ENCODE results near the gene ADGRL1. TPM values are rescaled to one million over a fixed set of nuclear protein-coding genes. Genes with fewer than 3 reads are reported as not detected.
A peak's percentile ranks its signal among the peaks of the same experiment; 100 is the strongest.

The ADGRL1 gene
- total and polyA plus RNA-seq, 2 donors, result 3.6 to 8.4 TPM

GRCh38 chr19:14174883-14175282, 31.1 kb downstream of the ADGRL1 start:
- 97% methylated on average over 9 of the region's 9 CpGs for WGBS

DNA sequence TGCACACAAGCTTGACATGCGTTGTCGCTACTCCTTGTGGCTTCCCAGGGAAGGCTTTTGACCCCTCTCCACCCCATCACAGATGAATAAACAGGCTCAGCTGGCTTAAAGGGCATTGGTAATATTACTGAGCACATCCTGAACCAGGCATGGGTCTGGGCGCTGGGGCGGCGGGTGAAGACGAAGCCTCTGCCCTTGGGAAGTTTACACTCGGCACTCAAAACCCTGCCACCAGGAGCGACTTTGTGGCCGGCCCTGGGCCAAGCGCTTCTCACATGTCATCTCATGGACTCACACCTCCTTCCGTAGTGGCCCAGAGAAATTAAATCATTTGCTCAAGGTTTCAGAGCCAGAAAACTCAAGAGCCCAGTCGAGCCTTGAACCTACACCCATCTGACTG, 37.0 kb downstream of the ADGRL1 start:
- Histone ChIP-seq H3K36me3 (ENCODE audit: control insufficient read depth in 2 of 2, insufficient read depth in 2 of 2, low read length in 1 of 2) (peaks cover 34 to 40% of the 10 kb centered on the region in 2 donors), H3K27ac (ENCODE audit: low read depth in 1 of 2, low read length in 1 of 2) (no peak overlapping the region), H3K9me3 (ENCODE audit: control insufficient read depth in 2 of 2, insufficient read depth in 1 of 2, low read length in 1 of 2) (no peaks in the 10 kb centered on the region), H3K27me3 (ENCODE audit: control insufficient read depth in 2 of 2, insufficient read depth in 1 of 2, low read length in 1 of 2) (no peaks in the 10 kb centered on the region), H3K4me1 (ENCODE audit: control insufficient read depth in 2 of 2, insufficient read depth in 2 of 2, low read length in 2 of 2) (peaks cover 7 to 30% of the 10 kb centered on the region in 2 donors), H3K4me3 (ENCODE audit: low read length in 2 of 2) (no peak overlapping the region)
- WGBS, result 99% methylated on average over 12 of the region's 12 CpGs
- no peak for DNase-seq (ENCODE audit: low read depth in 6 of 9, low spot score in 9 of 9)

More at GRCh38 chr19:14174883-14175282, 31.1 kb downstream of the ADGRL1 start:
- no peak for DNase-seq (ENCODE audit: low read depth in 6 of 9, low spot score in 9 of 9)
- Histone ChIP-seq H3K27me3 (ENCODE audit: control insufficient read depth in 2 of 2, insufficient read depth in 1 of 2, low read length in 1 of 2) (no peaks in the 10 kb centered on the region), H3K9me3 (ENCODE audit: control insufficient read depth in 2 of 2, insufficient read depth in 1 of 2, low read length in 1 of 2) (no peaks in the 10 kb centered on the region), H3K36me3 (ENCODE audit: control insufficient read depth in 2 of 2, insufficient read depth in 2 of 2, low read length in 1 of 2) (peaks cover 43 to 44% of the 10 kb centered on the region in 2 donors), H3K4me3 (ENCODE audit: low read length in 2 of 2) (no peak overlapping the region), H3K27ac (ENCODE audit: low read depth in 1 of 2, low read length in 1 of 2) (no peak overlapping the region), H3K4me1 (ENCODE audit: control insufficient read depth in 2 of 2, insufficient read depth in 2 of 2, low read length in 2 of 2) (no peaks in the 10 kb centered on the region)

- H3K4me1 ChIP-seq (ENCODE audit: control insufficient read depth in 2 of 2, insufficient read depth in 2 of 2, low read length in 2 of 2), result peaks cover 7 to 30% of the 10 kb centered on the region in 2 donors
- H3K27me3 ChIP-seq (ENCODE audit: control insufficient read depth in 2 of 2, insufficient read depth in 1 of 2, low read length in 1 of 2), result no peaks in the 10 kb centered on the region
- H3K36me3 ChIP-seq (ENCODE audit: control insufficient read depth in 2 of 2, insufficient read depth in 2 of 2, low read length in 1 of 2), result peaks cover 31 to 37% of the 10 kb centered on the region in 2 donors
- no peak for DNase-seq (ENCODE audit: low read depth in 6 of 9, low spot score in 9 of 9)
- 92% methylated on average over 19 of the region's 19 CpGs for WGBS
- no peak overlapping the region for H3K27ac ChIP-seq (ENCODE audit: low read depth in 1 of 2, low read length in 1 of 2)
- no peaks in the 10 kb centered on the region for H3K9me3 ChIP-seq (ENCODE audit: control insufficient read depth in 2 of 2, insufficient read depth in 1 of 2, low read length in 1 of 2)
- no peak overlapping the region for H3K4me3 ChIP-seq (ENCODE audit: low read length in 2 of 2)
Measured at GRCh38 chr19:14168259-14168972, 37.6 kb downstream of the ADGRL1 start.

DNA sequence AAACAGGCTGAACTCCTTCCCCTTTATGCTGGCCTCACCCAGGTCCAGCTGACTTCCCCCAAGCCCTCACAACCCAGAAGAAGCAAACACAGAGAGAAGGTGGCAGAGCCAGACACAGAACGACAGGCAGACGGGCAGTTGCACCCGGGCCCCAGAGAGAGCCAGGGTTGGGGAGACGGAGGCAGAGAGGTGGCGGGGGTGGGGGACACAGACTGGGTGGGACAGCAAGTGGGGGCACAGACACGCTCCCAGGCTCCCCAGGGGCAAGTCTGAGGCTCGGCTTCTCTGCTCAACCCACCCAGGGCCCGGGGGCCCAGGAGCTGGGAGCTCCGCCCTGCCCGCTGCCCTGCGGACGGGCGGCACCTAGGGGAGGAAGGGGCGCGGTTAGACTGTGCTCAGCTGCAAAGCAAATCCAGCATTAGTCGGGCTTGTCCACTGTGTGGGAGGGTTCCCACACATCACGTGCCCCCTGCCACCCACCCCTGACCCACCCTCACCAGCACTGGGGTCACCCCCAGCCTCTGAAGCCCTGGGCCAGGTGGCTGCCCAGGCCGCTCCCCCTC, 38.3 kb downstream of the ADGRL1 start:
- H3K9me3 ChIP-seq (ENCODE audit: control insufficient read depth in 2 of 2, insufficient read depth in 1 of 2, low read length in 1 of 2), result no peaks in the 10 kb centered on the region
- no peak overlapping the region for H3K27ac ChIP-seq (ENCODE audit: low read depth in 1 of 2, low read length in 1 of 2)
- DNase-seq (ENCODE audit: low read depth in 6 of 9, low spot score in 9 of 9), result peak in 1 of 9 donors; percentile 44
- H3K4me3 ChIP-seq (ENCODE audit: low read length in 2 of 2), result no peak overlapping the region
- 19% methylated on average over 18 of the region's 18 CpGs for WGBS
- H3K4me1 ChIP-seq (ENCODE audit: control insufficient read depth in 2 of 2, insufficient read depth in 2 of 2, low read length in 2 of 2), result peaks cover 7 to 30% of the 10 kb centered on the region in 2 donors
- peaks cover 32 to 35% of the 10 kb centered on the region in 2 donors for H3K36me3 ChIP-seq (ENCODE audit: control insufficient read depth in 2 of 2, insufficient read depth in 2 of 2, low read length in 1 of 2)
- H3K27me3 ChIP-seq (ENCODE audit: control insufficient read depth in 2 of 2, insufficient read depth in 1 of 2, low read length in 1 of 2), result no peaks in the 10 kb centered on the region

GRCh38 chr19:14166999-14167575, 38.9 kb downstream of the ADGRL1 start:
- H3K36me3 ChIP-seq (ENCODE audit: control insufficient read depth in 2 of 2, insufficient read depth in 2 of 2, low read length in 1 of 2), result peaks cover 33 to 38% of the 10 kb centered on the region in 2 donors
- peak in 1 of 9 donors; percentile 24 for DNase-seq (ENCODE audit: low read depth in 6 of 9, low spot score in 9 of 9)
- H3K27ac ChIP-seq (ENCODE audit: low read depth in 1 of 2, low read length in 1 of 2), result peak overlapping the region in 1 of 2 donors; percentile 55
- no peaks in the 10 kb centered on the region for H3K9me3 ChIP-seq (ENCODE audit: control insufficient read depth in 2 of 2, insufficient read depth in 1 of 2, low read length in 1 of 2)
- 23% methylated on average over 12 of the region's 12 CpGs for WGBS
- peaks cover 7 to 30% of the 10 kb centered on the region in 2 donors for H3K4me1 ChIP-seq (ENCODE audit: control insufficient read depth in 2 of 2, insufficient read depth in 2 of 2, low read length in 2 of 2)
- no peaks in the 10 kb centered on the region for H3K27me3 ChIP-seq (ENCODE audit: control insufficient read depth in 2 of 2, insufficient read depth in 1 of 2, low read length in 1 of 2)
- no peak overlapping the region for H3K4me3 ChIP-seq (ENCODE audit: low read length in 2 of 2)

DNA sequence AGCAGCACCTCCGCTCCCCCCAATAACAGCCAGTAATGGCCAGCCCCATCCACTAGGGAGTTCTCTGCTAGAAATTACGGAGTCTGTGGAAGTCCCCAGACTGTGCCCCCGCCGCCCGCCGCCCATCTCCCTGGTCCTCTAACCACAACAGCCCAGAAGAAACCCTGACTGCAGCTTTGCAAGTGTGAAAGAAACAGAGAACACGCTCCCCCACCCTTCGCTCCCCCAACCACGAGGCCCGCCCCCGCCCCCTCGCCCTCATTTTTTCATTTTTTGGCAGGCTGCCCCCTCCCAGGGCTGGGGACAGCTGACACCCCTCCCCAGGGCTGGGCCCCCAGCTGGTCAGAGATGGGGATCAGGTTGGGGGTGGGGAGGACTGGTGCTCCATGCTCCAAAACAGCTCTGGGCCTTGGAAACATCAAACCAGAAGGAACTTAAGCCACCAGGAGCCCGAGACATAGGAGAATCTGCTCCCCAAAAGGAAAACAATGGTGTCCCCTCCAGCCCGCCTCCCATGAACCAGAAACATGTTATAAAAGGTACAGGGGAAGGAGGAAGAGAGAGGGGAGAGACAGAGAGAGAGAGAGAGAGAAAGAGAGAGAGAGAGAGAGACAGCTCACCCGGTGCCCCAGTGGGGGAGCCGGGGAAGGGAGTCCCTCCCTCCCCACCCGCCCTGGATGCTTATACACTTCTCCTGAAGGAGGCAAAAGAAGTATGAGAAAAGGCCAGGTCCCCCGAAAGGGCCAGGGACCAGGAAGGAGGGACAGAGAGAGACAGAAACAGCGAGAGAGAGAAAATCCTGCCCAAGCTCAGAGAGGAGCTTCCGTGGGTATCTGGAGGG, 39.8 kb downstream of the ADGRL1 start:
- Histone ChIP-seq H3K27me3 (ENCODE audit: control insufficient read depth in 2 of 2, insufficient read depth in 1 of 2, low read length in 1 of 2) (no peaks in the 10 kb centered on the region), H3K27ac (ENCODE audit: low read depth in 1 of 2, low read length in 1 of 2) (no peak overlapping the region), H3K36me3 (ENCODE audit: control insufficient read depth in 2 of 2, insufficient read depth in 2 of 2, low read length in 1 of 2) (peaks cover 27 to 35% of the 10 kb centered on the region in 2 donors), H3K9me3 (ENCODE audit: control insufficient read depth in 2 of 2, insufficient read depth in 1 of 2, low read length in 1 of 2) (no peaks in the 10 kb centered on the region), H3K4me3 (ENCODE audit: low read length in 2 of 2) (no peak overlapping the region), H3K4me1 (ENCODE audit: control insufficient read depth in 2 of 2, insufficient read depth in 2 of 2, low read length in 2 of 2) (peaks cover 7 to 30% of the 10 kb centered on the region in 2 donors)
- 47% methylated on average over 20 of the region's 20 CpGs for WGBS
- peak in 1 of 9 donors; percentile 21 for DNase-seq (ENCODE audit: low read depth in 6 of 9, low spot score in 9 of 9)

DNA sequence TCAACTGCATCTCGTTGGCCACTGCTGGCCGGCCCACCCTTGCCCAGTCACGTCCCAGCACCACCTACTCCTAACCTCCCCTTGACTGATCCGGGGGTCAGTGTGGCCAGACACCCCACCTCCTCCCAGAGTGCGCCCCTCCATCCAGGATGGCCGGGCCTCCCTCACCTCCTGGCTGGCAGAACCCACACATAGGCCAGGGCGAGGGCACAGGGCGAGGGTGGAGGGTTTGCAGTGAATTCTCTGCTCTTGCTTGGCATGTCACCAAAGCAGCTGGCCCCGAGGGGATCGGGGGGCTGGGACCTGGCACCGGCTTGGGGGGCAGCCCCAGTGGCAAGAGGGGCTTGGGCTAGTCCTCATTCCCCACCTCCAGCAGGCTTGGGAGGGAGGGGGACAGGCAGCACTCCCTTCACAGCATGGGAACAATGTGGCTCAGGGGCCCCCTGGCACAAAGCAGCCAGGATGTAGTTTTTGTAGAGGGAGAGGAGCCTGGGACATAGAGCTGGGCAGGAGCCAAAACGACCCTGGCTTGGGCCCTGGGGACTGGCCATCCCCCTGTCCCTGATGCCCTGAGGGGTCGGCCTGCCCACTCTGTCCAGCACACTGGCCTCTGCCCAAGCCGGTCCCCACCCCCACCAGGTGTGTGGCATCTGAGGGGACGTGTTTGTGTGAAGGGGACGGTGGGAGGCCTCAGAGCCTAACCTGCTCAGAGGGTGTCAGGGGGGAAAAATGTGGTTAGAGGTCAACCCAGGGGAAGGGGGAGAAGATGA, 41.1 kb downstream of the ADGRL1 start:
- Histone ChIP-seq H3K27ac (ENCODE audit: low read depth in 1 of 2, low read length in 1 of 2) (no peak overlapping the region), H3K4me1 (ENCODE audit: control insufficient read depth in 2 of 2, insufficient read depth in 2 of 2, low read length in 2 of 2) (peaks cover 7 to 30% of the 10 kb centered on the region in 2 donors), H3K27me3 (ENCODE audit: control insufficient read depth in 2 of 2, insufficient read depth in 1 of 2, low read length in 1 of 2) (no peaks in the 10 kb centered on the region), H3K9me3 (ENCODE audit: control insufficient read depth in 2 of 2, insufficient read depth in 1 of 2, low read length in 1 of 2) (no peaks in the 10 kb centered on the region), H3K36me3 (ENCODE audit: control insufficient read depth in 2 of 2, insufficient read depth in 2 of 2, low read length in 1 of 2) (peaks cover 18 to 30% of the 10 kb centered on the region in 2 donors), H3K4me3 (ENCODE audit: low read length in 2 of 2) (no peak overlapping the region)
- DNase-seq (ENCODE audit: low read depth in 6 of 9, low spot score in 9 of 9), result no peak
- 92% methylated on average over 16 of the region's 16 CpGs for WGBS

- WGBS, result 94% methylated on average over 11 of the region's 11 CpGs
- Histone ChIP-seq H3K27me3 (ENCODE audit: control insufficient read depth in 2 of 2, insufficient read depth in 1 of 2, low read length in 1 of 2) (no peaks in the 10 kb centered on the region), H3K36me3 (ENCODE audit: control insufficient read depth in 2 of 2, insufficient read depth in 2 of 2, low read length in 1 of 2) (peaks cover 23 to 31% of the 10 kb centered on the region in 2 donors), H3K4me1 (ENCODE audit: control insufficient read depth in 2 of 2, insufficient read depth in 2 of 2, low read length in 2 of 2) (peaks cover 7 to 30% of the 10 kb centered on the region in 2 donors), H3K9me3 (ENCODE audit: control insufficient read depth in 2 of 2, insufficient read depth in 1 of 2, low read length in 1 of 2) (no peaks in the 10 kb centered on the region), H3K27ac (ENCODE audit: low read depth in 1 of 2, low read length in 1 of 2) (no peak overlapping the region), H3K4me3 (ENCODE audit: low read length in 2 of 2) (no peak overlapping the region)
- no peak for DNase-seq (ENCODE audit: low read depth in 6 of 9, low spot score in 9 of 9)
Measured at GRCh38 chr19:14164082-14164481, 41.9 kb downstream of the ADGRL1 start.

Measured in thymus (tissue), 11 donors.